GM23248 (cell line): ENCODE measurements around the gene MAG. TPM values are rescaled to one million over a fixed set of nuclear protein-coding genes. Genes with fewer than 3 reads are reported as not detected.

ENCODE experiments used
- DNase-seq: peaks from one replicate; pipeline ENCODE4 v3.0.0-alpha.2; 2015
- H2AFZ ChIP-seq: fragments of 200-600 bp; sonication (generic); 2 replicates; pipeline ENCODE4 v1.6.1; 2016; ENCODE audit warnings: antibody characterized with exemption
- H3F3A ChIP-seq: fragments of 200-600 bp; sonication (generic); 2 replicates; pipeline ENCODE4 v1.6.1; 2016; ENCODE audit warnings: mild to moderate bottlenecking, antibody characterized with exemption, mixed run types; ENCODE audit not compliant: insufficient read depth
- H3K27ac ChIP-seq: fragments of 200-600 bp; sonication (generic); 2 replicates; pipeline ENCODE4 v1.5.1; 2016; ENCODE audit warnings: mild to moderate bottlenecking
- H3K27me3 ChIP-seq: fragments of 200-600 bp; sonication (generic); replicated peaks from 2 replicates; pipeline ENCODE4 v1.6.1; 2016; ENCODE audit warnings: mild to moderate bottlenecking; ENCODE audit not compliant: insufficient read depth
- H3K36me3 ChIP-seq: fragments of 200-600 bp; sonication (generic); 2 replicates; pipeline ENCODE4 v1.6.1; 2016; ENCODE audit warnings: low read depth, mild to moderate bottlenecking
- H3K4me1 ChIP-seq: fragments of 200-600 bp; sonication (generic); 2 replicates; pipeline ENCODE4 v1.6.1; 2016; ENCODE audit warnings: mild to moderate bottlenecking; ENCODE audit not compliant: insufficient read depth
- H3K4me2 ChIP-seq: fragments of 200-600 bp; sonication (generic); one replicate; pipeline ENCODE4 v1.6.1; 2016; ENCODE audit warnings: mild to moderate bottlenecking; ENCODE audit not compliant: unreplicated experiment
- H3K4me3 ChIP-seq: fragments of 200-600 bp; sonication (generic); 2 replicates; pipeline ENCODE4 v1.5.1; 2016; ENCODE audit warnings: mild to moderate bottlenecking
- H3K79me2 ChIP-seq: fragments of 200-600 bp; sonication (generic); 2 replicates; pipeline ENCODE4 v1.6.1; 2016; ENCODE audit warnings: mild to moderate bottlenecking; ENCODE audit not compliant: insufficient read depth
- H3K9ac ChIP-seq: fragments of 200-600 bp; sonication (generic); 2 replicates; pipeline ENCODE4 v1.6.1; 2016; ENCODE audit warnings: mild to moderate bottlenecking
- H3K9me2 ChIP-seq: fragments of 200-600 bp; sonication (generic); 2 replicates; pipeline ENCODE4 v1.6.1; 2016; ENCODE audit warnings: mixed run types, mild to moderate bottlenecking, moderate library complexity; ENCODE audit not compliant: insufficient read depth
- H3K9me3 ChIP-seq: fragments of 200-600 bp; sonication (generic); one replicate; pipeline ENCODE4 v1.6.1; 2017; ENCODE audit warnings: low read depth
- H4K20me1 ChIP-seq: fragments of 200-600 bp; sonication (generic); 2 replicates; pipeline ENCODE4 v1.6.0; 2016; ENCODE audit not compliant: insufficient read depth
- EZH2 ChIP-seq: fragments of 200-600 bp; sonication (generic); IDR thresholded peaks from 2 replicates; pipeline ENCODE4 v1.6.1; 2018; ENCODE audit warnings: antibody characterized with exemption, mild to moderate bottlenecking; ENCODE audit not compliant: insufficient read depth, poor library complexity, severe bottlenecking
- EZH2phosphoT487 ChIP-seq: fragments of 200-600 bp; sonication (generic); IDR thresholded peaks from 2 replicates; pipeline ENCODE4 v1.6.1; 2018; ENCODE audit warnings: antibody characterized with exemption, moderate library complexity, mild to moderate bottlenecking, low read depth; ENCODE audit not compliant: insufficient read depth
- WGBS, 2 experiments: methylation state at CpG; one replicate each; pipeline ENCODE4 v1.1.6; 2015 to 2017; ENCODE audit warnings: low lambda C conversion rate in 2 of 2, low coverage in 1 of 2; ENCODE audit errors: missing lambda C conversion rate in 2 of 2; 5-methylcytosine and 5-hydroxymethylcytosine counted together
- in situ Hi-C: fragments of 300-500 bp; cut with MboI; formaldehyde crosslinking; loops from 2 replicates; pipeline ENCODE4 v1.15.0; 2020
- polyA plus RNA-seq: library from polyadenylated mRNA; unstranded; fragments of >200 nt; fragmentation: Nextera tagmentation; extraction: Ambion mirVana; gene quantifications from 2 replicates; pipeline ENCODE4 v1.2.1, GENCODE V29; 2016
- total RNA-seq: library from RNA; depleted of rRNA; stranded (reverse); fragments of >200 nt; shearing (Covaris generic); gene quantifications from 2 replicates; pipeline ENCODE4 v1.2.3, GENCODE V29; 2014

MAG gene
- total and polyA plus RNA-seq, 2 experiments from 2014 or later = not detected

GRCh38 chr19:35270381-35270811, 21.6 kb upstream of the MAG start:
- Histone ChIP-seq H3K27me3 (no peaks in the 10 kb centered on the region), H4K20me1 (no peaks in the 10 kb centered on the region), H3K4me1 (no peaks in the 10 kb centered on the region; the same call in 1 of the 2 replicates), H3K79me2 (peaks cover 28% of the 10 kb centered on the region), H3K36me3 (peaks cover 9% of the 10 kb centered on the region; the same call in 1 of the 2 replicates), H3F3A (no peaks in the 10 kb centered on the region), H3K27ac (no peak overlapping the region), H3K4me3 (no peak overlapping the region), H3K9ac (no peak overlapping the region), H3K9me2 (no peaks in the 10 kb centered on the region), H2AFZ (no peak overlapping the region), H3K9me3 (no peaks in the 10 kb centered on the region), H3K4me2 (no peak overlapping the region)
- in situ Hi-C loops = no loop called here
- TF ChIP-seq EZH2phosphoT487 = no peak
- TF ChIP-seq EZH2 = no peak
- no peak for DNase-seq
- 81 to 84% methylated on average over 16 of the region's 16 CpGs for WGBS, 2 experiments

GRCh38 chr19:35271546-35271945, 20.4 kb upstream of the MAG start:
- H3K9ac ChIP-seq = no peak overlapping the region
- in situ Hi-C loops = no loop called here
- 78 to 81% methylated on average over 7 of the region's 7 CpGs for WGBS, 2 experiments

GRCh38 chr19:35272122-35272719, 19.7 kb upstream of the MAG start:
- in situ Hi-C loops = no loop called here
- no peak overlapping the region for H3K27ac ChIP-seq
- no peaks in the 10 kb centered on the region for H3F3A ChIP-seq
- no peak overlapping the region for H2AFZ ChIP-seq
- WGBS, 2 experiments = 87 to 93% methylated on average over 15 to 16 of the region's 16 CpGs
- peaks cover 23% of the 10 kb centered on the region for H3K79me2 ChIP-seq
- H3K4me1 ChIP-seq = no peaks in the 10 kb centered on the region; the same call in 1 of the 2 replicates
- TF ChIP-seq EZH2 (no peak), EZH2phosphoT487 (no peak)
- no peak for DNase-seq
- no peak overlapping the region for H3K4me3 ChIP-seq
- H3K9ac ChIP-seq = no peak overlapping the region
- H4K20me1 ChIP-seq = no peaks in the 10 kb centered on the region
- H3K9me3 ChIP-seq = no peaks in the 10 kb centered on the region
- H3K4me2 ChIP-seq = no peak overlapping the region
- H3K36me3 ChIP-seq = peaks cover 13% of the 10 kb centered on the region; the same call in 1 of the 2 replicates
- H3K9me2 ChIP-seq = no peaks in the 10 kb centered on the region
- H3K27me3 ChIP-seq = no peaks in the 10 kb centered on the region

More at GRCh38 chr19:35271546-35271945, 20.4 kb upstream of the MAG start:
- TF ChIP-seq EZH2phosphoT487 (no peak), EZH2 (no peak)
- Histone ChIP-seq H2AFZ (no peak overlapping the region), H4K20me1 (no peaks in the 10 kb centered on the region), H3K9me2 (no peaks in the 10 kb centered on the region), H3K4me3 (no peak overlapping the region), H3K4me2 (no peak overlapping the region), H3F3A (no peaks in the 10 kb centered on the region), H3K9me3 (no peaks in the 10 kb centered on the region), H3K79me2 (peaks cover 27% of the 10 kb centered on the region), H3K36me3 (peaks cover 13% of the 10 kb centered on the region; the same call in 1 of the 2 replicates), H3K4me1 (no peaks in the 10 kb centered on the region; the same call in 1 of the 2 replicates), H3K27ac (no peak overlapping the region), H3K27me3 (no peaks in the 10 kb centered on the region)
- no peak for DNase-seq

- no peak for TF ChIP-seq EZH2phosphoT487
- no peak for TF ChIP-seq EZH2
- H4K20me1 ChIP-seq = no peaks in the 10 kb centered on the region
- no peak overlapping the region for H3K27ac ChIP-seq
- no peaks in the 10 kb centered on the region for H3K9me3 ChIP-seq
- in situ Hi-C loops = no loop called here
- no peaks in the 10 kb centered on the region for H3K9me2 ChIP-seq
- no peak overlapping the region for H2AFZ ChIP-seq
- no peak overlapping the region for H3K9ac ChIP-seq
- DNase-seq = no peak
- H3K79me2 ChIP-seq = peaks cover 17% of the 10 kb centered on the region
- H3K4me2 ChIP-seq = no peak overlapping the region
- H3F3A ChIP-seq = no peaks in the 10 kb centered on the region
- H3K4me1 ChIP-seq = no peaks in the 10 kb centered on the region; the same call in 1 of the 2 replicates
- no peak overlapping the region for H3K4me3 ChIP-seq
- no peaks in the 10 kb centered on the region for H3K27me3 ChIP-seq
- WGBS, 2 experiments = 73 to 80% methylated on average over 8 to 10 of the region's 10 CpGs
- H3K36me3 ChIP-seq = peaks cover 13% of the 10 kb centered on the region; the same call in 1 of the 2 replicates
These were observed 18.9 kb upstream of the MAG start for GRCh38 chr19:35272954-35273649.
